NCI-H128 (cell line): ENCODE data around the gene MORF4L1.
"Not testable (repeated sequence)": the region's sequence is repeated elsewhere in the genome, so short reads cannot be mapped to it uniquely, and the experiment has no call there.

Experiments used
- DNase-seq: peaks from one replicate; lab custom pipeline; 2025; ENCODE audit not compliant: unreplicated experiment; lab: John Stamatoyannopoulos, UW

MORF4L1 gene, protein sequence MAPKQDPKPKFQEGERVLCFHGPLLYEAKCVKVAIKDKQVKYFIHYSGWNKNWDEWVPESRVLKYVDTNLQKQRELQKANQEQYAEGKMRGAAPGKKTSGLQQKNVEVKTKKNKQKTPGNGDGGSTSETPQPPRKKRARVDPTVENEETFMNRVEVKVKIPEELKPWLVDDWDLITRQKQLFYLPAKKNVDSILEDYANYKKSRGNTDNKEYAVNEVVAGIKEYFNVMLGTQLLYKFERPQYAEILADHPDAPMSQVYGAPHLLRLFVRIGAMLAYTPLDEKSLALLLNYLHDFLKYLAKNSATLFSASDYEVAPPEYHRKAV

GRCh38 chr15:78872155-78872971 lies at the start of gene MORF4L1:
TSS of gene MORF4L1 (plus strand) at chr15:78872890. CDS start at chr15:78873018, 128 bp downstream.
- peak; percentile 66 for DNase-seq

DNA sequence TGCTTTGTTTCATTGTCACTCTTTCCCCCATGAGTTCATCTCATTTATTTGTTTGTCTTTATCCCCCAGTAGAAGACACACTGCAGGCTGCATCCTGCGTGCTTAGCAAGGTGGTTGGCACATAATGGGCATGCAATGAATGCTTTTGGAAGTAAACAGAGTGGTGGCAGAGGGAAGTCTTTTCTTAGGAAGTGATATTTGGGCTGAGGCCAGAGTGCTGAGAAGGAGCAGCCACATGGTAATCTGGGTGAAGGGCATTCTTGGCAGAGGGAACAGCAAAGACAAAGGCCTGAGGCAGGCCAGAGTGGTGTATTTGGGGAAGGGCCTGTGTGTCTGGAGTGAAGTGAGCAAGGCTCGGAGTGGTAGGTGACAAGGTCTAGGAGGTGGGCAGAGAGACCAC lies 43.8 kb upstream of the MORF4L1 start:
- DNase-seq = no peak

DNA sequence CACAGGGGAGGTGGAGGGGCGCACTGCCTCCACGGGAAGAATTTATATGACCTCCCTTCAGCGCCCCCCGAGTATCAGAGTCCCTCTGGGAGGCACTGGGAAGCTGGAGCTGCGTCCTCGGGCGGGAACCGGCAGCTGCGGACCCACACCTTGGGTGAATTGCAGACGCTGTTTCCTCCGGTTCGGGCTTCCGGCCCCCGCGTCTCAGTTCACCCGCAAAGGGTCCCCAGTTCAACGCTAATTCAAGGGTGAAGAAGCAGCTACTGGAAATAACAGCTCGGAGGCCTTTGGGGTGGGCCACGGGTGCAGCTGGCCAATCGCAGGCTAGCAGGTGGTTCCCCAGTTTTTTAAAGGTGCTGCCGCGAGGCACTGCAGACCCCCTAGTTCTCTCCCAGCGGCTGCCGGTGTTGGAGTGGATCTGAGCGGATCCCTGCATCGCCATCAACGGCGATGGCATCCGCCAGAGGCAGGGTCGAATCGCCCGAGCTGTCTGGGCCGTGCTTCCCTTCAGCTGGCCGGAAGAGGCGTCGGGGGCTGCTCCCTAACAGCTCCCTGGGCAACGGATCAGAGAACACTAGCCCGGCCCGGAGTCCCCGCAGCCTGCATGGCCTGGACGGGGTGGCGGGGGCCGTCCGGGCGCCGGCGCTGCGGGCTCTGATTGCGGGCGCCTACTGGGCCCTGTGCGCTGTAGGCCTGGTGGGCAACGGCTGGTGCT lies 42.0 kb upstream of the MORF4L1 start:
- no peak for DNase-seq

DNA sequence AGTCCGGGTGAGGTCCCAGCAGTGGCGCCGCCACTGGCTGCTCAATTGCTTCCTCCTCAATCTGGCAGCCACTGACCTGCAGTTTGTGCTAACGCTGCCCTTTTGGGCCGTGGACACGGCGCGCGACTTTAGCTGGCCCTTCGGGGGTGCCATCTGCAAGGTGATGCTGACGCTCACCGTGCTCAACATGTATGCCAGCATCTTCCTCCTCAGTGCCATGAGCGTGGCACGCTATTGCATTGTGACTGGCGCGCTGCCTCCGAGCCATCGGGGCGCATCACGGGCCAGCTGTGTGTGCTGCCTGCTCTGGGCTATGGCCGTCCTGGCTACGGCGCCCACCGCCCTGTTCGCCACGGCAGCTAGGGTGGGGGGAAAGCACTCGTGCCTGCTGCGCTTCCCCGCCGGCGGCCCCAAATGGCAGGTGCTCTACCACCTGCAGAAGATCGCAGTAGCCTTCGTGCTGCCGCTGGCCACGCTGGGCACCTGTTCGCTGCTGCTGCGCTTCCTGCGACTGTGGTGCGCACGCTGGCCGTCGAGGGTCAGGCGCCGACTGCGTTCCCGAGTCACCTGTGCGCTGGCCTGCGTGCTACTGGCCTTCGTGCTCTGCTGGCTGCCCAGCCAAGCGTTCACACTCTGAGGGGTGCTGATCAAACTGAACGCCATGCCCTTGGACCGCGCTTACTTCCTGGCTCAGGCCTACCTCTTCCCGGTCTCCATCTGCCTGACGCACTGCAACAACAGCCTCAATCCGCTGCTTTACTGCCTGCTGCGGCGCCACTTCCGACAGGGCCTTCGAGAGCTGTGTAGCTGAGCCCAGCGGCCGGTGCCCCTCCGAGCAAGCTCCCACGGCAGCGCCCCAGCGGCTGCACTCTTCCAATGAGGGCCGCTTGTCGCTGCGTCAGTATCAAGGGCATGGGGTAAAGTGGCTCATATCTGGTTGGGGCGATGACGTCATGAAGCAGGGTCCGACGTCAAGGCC lies 41.2 kb upstream of the MORF4L1 start:
- DNase-seq = no peak

DNA sequence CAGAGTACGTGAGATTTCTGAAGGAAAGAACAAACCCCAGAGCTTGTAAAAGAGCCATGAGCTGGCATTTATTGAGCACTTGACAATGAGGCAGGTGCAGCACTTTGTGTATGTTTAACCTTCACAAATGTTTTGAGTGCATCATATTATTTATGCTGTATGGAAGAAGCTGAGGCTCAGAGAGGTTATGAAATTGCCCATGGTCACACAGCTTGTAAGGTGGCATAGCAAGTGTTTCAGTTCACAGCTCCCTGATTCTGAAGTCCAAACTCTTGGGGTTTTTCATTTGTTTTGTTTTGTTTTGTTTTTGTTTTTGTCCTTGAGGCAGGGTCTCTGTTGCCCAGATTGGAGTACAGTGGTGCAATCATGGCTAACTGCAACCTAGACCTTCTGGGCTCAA lies 36.4 kb upstream of the MORF4L1 start:
- no peak for DNase-seq

- no peak for DNase-seq
These were observed 35.6 kb upstream of the MORF4L1 start for GRCh38 chr15:78837131-78837530.

DNA sequence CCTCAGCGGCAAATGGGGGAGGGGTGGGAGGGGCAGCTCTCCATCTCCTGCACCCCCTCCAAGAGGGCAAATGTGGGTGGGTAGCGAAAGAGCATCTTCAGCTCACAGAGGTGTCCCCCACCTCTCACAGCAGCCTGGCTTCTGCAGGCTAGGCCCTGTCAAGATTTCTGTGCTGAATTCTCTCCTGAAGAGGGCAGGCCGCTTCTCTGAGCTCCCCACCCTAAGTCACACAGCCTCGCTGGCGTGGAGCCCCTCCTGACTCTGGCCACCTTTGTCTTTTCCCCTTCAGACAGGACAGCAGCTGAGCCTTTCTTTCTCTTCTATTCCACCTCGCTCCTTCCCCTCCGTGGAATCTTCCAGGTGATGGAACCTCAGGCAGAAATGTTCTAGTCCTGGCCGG lies 35.1 kb upstream of the MORF4L1 start:
- DNase-seq = no peak

DNA sequence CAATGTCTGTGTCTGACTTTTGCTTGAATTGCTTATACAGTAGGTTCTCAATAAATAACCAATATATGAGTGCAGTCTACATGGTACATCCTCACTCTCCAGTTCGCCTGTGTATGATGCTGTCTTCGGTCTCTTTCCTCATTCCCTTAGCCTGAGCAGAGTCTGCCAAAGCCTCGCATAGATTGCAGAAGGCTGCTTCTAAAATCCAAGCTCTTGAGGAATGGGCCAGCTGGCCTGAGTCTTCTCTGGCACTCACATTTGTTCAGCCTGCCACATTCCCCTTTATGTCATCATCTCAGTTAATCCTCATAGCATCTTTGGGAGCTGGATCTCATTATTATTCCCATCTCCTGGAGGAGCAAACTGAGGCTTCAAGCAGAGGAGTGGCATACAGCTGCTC lies 34.2 kb upstream of the MORF4L1 start:
- DNase-seq = no peak

DNA sequence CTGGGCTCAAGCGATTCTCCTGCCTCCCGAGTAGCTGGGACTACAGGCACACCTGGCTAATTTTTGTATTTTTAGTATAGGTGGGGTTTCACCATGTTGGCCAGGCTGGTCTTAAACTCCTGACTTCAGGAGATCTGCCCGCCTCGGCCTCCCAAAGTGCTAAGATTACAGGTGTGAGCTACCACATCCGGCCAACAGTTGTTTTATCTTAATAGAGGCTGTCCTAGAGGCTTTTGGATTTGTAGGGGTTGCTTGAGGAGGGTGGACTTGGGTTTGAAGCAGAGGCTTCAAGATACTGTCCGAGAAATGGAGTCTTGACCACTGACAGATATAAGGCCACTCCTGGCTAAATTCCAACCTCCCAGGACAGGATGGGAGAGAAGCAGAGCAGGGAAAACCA lies 33.5 kb upstream of the MORF4L1 start:
- DNase-seq = not testable (repeated sequence)

GRCh38 chr15:78840661-78841375 lies 31.9 kb upstream of the MORF4L1 start:
- DNase-seq = no peak

- DNase-seq = no peak
These were observed 31.3 kb upstream of the MORF4L1 start for GRCh38 chr15:78841376-78841706.

DNA sequence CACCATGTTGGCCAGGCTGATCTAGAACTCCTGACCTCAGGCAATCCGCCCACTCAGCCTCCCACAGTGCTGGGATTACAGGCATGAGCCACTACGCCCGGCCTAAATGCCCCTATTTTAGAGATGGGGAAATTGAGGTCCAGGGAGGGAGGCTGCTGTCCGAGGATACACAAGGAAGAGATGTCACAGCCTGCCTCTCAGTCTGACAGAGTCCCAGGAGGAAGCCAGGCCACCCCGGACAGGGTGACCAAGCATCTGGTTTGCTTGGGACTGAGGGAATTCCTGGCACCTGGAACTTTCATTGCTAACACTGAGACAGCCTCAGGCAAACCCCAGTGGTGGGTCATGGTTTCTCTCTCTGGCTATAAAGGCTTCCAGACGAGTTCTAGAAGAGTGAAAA lies 30.8 kb upstream of the MORF4L1 start:
- DNase-seq = no peak

- no peak for DNase-seq
These were observed 30.2 kb upstream of the MORF4L1 start for GRCh38 chr15:78842519-78842918.

DNA sequence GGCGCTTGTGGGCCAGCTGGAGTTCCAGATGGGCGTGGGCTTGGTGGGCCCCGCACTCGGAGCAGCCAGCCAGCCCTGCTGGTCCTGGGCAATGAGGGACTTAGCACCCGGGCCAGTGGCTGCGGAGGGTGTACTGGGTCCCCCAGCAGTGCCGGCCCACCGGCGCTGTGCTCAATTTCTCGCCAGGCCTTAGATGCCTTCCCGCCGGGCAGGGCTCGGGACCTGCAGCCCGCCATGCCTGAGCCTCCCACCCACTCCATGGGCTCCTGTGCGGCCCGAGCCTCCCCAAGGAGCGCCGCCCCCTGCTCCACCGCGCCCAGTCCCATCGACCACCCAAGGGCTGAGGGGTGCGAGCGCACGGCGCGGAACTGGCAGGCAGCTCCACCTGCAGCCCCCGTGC lies 25.8 kb upstream of the MORF4L1 start:
- DNase-seq = not testable (repeated sequence)

GRCh38 chr15:78847387-78847906 lies 25.2 kb upstream of the MORF4L1 start:
- DNase-seq = not testable (repeated sequence)

DNA sequence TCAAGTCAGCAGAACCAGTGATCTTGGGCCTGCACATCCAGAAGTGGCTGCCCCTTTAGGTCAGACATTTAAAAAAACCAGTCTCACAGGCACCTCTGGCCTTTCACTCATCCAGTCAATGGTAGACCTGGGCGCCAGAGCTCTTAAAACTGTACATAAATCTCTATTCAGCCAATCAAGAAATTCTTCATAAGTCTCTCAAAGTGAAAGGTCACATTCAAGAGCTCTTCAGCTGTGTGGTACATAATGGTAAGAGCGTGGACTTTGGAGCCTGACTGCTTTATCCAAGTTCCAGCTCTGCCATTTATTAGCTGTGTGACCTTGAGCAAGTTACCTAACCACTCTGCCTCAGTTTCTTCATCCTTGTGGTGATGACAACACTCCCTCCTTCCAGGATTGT lies 22.3 kb upstream of the MORF4L1 start:
- no peak for DNase-seq

DNA sequence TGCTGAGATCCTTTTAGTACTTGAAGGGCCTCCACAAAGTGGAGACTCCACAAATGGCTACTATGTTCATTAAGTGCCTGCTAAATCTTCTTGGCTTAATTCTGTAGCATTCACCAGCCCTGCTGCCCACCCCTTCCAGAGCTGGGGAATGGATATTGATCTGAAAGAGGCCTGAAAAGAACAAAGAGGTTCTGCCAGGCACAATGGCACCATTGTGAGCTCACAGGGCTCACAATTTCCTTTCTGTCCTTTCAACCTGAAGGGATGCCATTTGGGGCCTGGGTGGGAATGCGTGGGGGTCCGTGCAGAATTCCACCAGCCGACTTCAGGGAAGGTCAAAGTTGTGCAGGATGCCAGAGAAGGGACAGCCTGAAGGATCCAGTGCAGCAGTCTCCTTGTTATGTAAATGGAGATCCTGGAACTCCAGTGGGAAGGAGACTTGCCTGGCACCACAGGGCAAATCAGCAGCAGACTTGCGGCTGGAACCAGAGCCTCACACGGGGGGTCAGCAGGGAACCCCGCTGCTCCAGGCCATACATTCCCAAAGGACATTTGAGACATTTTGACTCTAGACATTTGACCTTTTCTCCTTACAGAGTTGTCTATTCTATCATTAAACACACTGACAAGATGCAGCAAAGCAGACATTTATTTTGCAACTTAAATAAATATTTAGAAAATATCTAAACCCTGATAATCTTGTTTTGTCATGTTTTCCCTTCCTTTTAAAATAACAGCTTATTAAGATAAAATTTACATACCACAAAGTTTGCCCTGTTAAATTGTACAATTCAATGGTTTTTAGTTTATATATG lies 21.5 kb upstream of the MORF4L1 start:
- DNase-seq = no peak

GRCh38 chr15:78853500-78853899 lies 19.2 kb upstream of the MORF4L1 start:
- DNase-seq = no peak

- no peak for DNase-seq
These were observed 17.8 kb upstream of the MORF4L1 start for GRCh38 chr15:78854833-78855372.
